Heart left ventricle (tissue), 16 donors: ENCODE results near the gene RYK. TPM values are rescaled to one million over a fixed set of nuclear protein-coding genes. Genes with fewer than 3 reads are reported as not detected.

Experiments
- ATAC-seq, 4 donors: fragments of 200-7000 bp; cut with Tn5 transposase; one replicate each; pipeline ENCODE4 v1.9.1; 2020 to 2022; ENCODE audit warnings: moderate library complexity in 4 of 4, mild to moderate bottlenecking in 3 of 4, moderate number of reproducible peaks in 1 of 4
- DNase-seq, 5 donors: peaks; one replicate each; pipeline ENCODE4 v3.0.0-alpha.2; 2020
- H3K27ac ChIP-seq, 12 donors: fragments of 200-600 bp; sonication (generic) in 4 of 12; one replicate each; pipeline versions ENCODE4 v1.5.0 to v1.8.0; 2016 to 2022; ENCODE audit warnings: mild to moderate bottlenecking in 2 of 12
- H3K27me3 ChIP-seq, 9 donors: fragments of 200-600 bp; sonication (generic) in 2 of 9; one replicate each; pipeline versions ENCODE4 v1.5.1 to v1.8.0; 2016 to 2022; ENCODE audit warnings: mild to moderate bottlenecking in 3 of 9
- H3K36me3 ChIP-seq, 9 donors: fragments of 200-600 bp; sonication (generic) in 2 of 9; one replicate each; pipeline versions ENCODE4 v1.5.0 to v1.8.0; 2018 to 2022; ENCODE audit warnings: mild to moderate bottlenecking in 2 of 9
- H3K4me1 ChIP-seq, 12 donors: fragments of 200-600 bp; sonication (generic) in 4 of 12; one replicate each; pipeline versions ENCODE4 v1.5.0 to v1.8.0; 2016 to 2022; ENCODE audit warnings: mild to moderate bottlenecking in 3 of 12
- H3K4me3 ChIP-seq, 12 donors: fragments of 200-600 bp; sonication (generic) in 4 of 12; one replicate each; pipeline versions ENCODE4 v1.5.0 to v1.8.0; 2017 to 2022; ENCODE audit warnings: mild to moderate bottlenecking in 9 of 12, moderate library complexity in 4 of 12
- H3K9me3 ChIP-seq, 12 donors: fragments of 200-600 bp; sonication (generic) in 4 of 12; one replicate each; pipeline versions ENCODE4 v1.5.0 to v1.8.0; 2016 to 2022; ENCODE audit warnings: mild to moderate bottlenecking in 1 of 12
- POLR2A ChIP-seq, 2 donors: fragments of 450-650 bp; IDR thresholded peaks; one replicate each; pipeline ENCODE4 v1.6.1; 2017; ENCODE audit warnings: antibody characterized with exemption in 2 of 2, mild to moderate bottlenecking in 2 of 2, moderate library complexity in 2 of 2
- WGBS, 4 donors: extraction: QIAGEN DNeasy Blood & Tissue Kit in 2 of 4; methylation state at CpG; one replicate each; pipeline versions ENCODE4 v1.1.5 to v1.1.7; 2013 to 2018; 5-methylcytosine and 5-hydroxymethylcytosine counted together
- intact Hi-C, 10 donors: fragments of 100-400 bp; cut with DNase I; formaldehyde crosslinking; loops; one replicate each; pipeline versions ENCODE4 v1.11.1 to v1.14.2; 2022
- polyA plus RNA-seq, 2 donors: library from polyadenylated mRNA; stranded (reverse); fragments of 200-250 nt; gene quantifications; one replicate each; pipeline ENCODE4 v1.2.3, GENCODE V29; 2013
- total RNA-seq, 9 donors: library from RNA; depleted of rRNA in 2 of 9; stranded (reverse); fragments of >200 nt in 2 of 9; fragmentation: NEBNext Ultra II Directional in 3 of 9; extraction: Animal tissue kit (Norgen Biotek cat#: 25700) in 3 of 9; gene quantifications; one replicate each; pipeline versions ENCODE4 v1.1.0 to v1.2.4, GENCODE V29; 2016 to 2023
- TF ChIP-seq, protein P1 (sequence below), 12 donors: fragments of 200-600 bp; sonication (generic) in 4 of 12; IDR thresholded peaks; one replicate each; pipeline versions ENCODE4 v1.5.0 to v1.8.0; 2018 to 2022; ENCODE audit warnings: antibody characterized with exemption in 12 of 12, mild to moderate bottlenecking in 5 of 12
- donor health status: ischemic (EF 13 %, LVEDD 7.1; RV severe dilation, severe dysfunction).
- donor health status: healthy with polysubstance abuse.
- donor health status: DM: no; HTN: yes; CAD: no.
- donor health status: DM: no; HTN: no; CAD: no.
- donor health status: ischemic (EF 25% LVEDD 6.9; RV normal size, moderate dysfunction).
- donor health status: ischemic (EF 25% LVEDD 5.7; RV mildly dilated, moderate dysfunction).
- donor health status: healthy.
- donor health status: DM: yes; HTN: yes; CAD: no.
- donor health status: ischemic (EF 35%, LVEDD 5.7; RV mildly dilated, moderate dysfunction).
- donor health status: nonischemic (EF 11% LVEDD 7.7; RV severe dilation, severe dysfunction).
- donor health status: DM: yes; HTN: yes; CAD: no.
- donor health status: PGD.
- donor health status: ischemic (EF 29% LVEDD 5.4; RV normal size, mild dysfunction).
- donor health status: nonischemic (EF 23%, LVEDD 6.1; RV moderate dilation, normal function).

RYK gene
- total and polyA plus RNA-seq, 11 donors, result 17.3 to 43.7 (median 37.7) TPM

GRCh38 chr3:134236505-134237170 is 14.0 kb downstream of the RYK start:
- ATAC-seq (peak in 1 of 4 donors; percentile 28), DNase-seq (no peak)
- H3K27ac ChIP-seq, result peak overlapping the region in 6 of 12 donors; percentile 4 to 60 (median 22)
- H3K4me3 ChIP-seq, result no peak overlapping the region
- H3K36me3 ChIP-seq, result no peaks in the 10 kb centered on the region
- no peaks in the 10 kb centered on the region for H3K9me3 ChIP-seq
- WGBS, 4 donors, result 27 to 39% (median 30%) methylated on average over 3 of the region's 3 CpGs
- intact Hi-C loops, result no loop called here
- H3K27me3 ChIP-seq, result no peaks in the 10 kb centered on the region
- no peak for TF ChIP-seq POLR2A (IDR thresholded peaks at IDR 0.05)
- TF ChIP-seq, protein P1, sequence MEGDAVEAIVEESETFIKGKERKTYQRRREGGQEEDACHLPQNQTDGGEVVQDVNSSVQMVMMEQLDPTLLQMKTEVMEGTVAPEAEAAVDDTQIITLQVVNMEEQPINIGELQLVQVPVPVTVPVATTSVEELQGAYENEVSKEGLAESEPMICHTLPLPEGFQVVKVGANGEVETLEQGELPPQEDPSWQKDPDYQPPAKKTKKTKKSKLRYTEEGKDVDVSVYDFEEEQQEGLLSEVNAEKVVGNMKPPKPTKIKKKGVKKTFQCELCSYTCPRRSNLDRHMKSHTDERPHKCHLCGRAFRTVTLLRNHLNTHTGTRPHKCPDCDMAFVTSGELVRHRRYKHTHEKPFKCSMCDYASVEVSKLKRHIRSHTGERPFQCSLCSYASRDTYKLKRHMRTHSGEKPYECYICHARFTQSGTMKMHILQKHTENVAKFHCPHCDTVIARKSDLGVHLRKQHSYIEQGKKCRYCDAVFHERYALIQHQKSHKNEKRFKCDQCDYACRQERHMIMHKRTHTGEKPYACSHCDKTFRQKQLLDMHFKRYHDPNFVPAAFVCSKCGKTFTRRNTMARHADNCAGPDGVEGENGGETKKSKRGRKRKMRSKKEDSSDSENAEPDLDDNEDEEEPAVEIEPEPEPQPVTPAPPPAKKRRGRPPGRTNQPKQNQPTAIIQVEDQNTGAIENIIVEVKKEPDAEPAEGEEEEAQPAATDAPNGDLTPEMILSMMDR (IDR thresholded peaks at IDR 0.05), result no peak
- peaks cover 0 to 79% (median 64%) of the 10 kb centered on the region in 12 donors for H3K4me1 ChIP-seq

- DNase-seq (no peak), ATAC-seq (peak in 3 of 4 donors; percentile 22 to 34 (median 25))
- Histone ChIP-seq H3K27me3 (no peaks in the 10 kb centered on the region), H3K4me1 (peaks cover 0 to 89% (median 68%) of the 10 kb centered on the region in 12 donors), H3K4me3 (no peak overlapping the region), H3K36me3 (no peaks in the 10 kb centered on the region), H3K9me3 (no peaks in the 10 kb centered on the region), H3K27ac (peak overlapping the region in 3 of 12 donors; percentile 21 to 60 (median 24))
- 85 to 90% (median 87%) methylated on average over 3 of the region's 3 CpGs for WGBS, 4 donors
- TF ChIP-seq, protein P1 (IDR thresholded peaks at IDR 0.05), result no peak
- no peak for TF ChIP-seq POLR2A (IDR thresholded peaks at IDR 0.05)
- intact Hi-C loops, result no loop called here
These were observed 15.0 kb downstream of the RYK start for GRCh38 chr3:134235577-134236076.

- TF ChIP-seq, protein P1 (IDR thresholded peaks at IDR 0.05), result no peak
- TF ChIP-seq POLR2A (IDR thresholded peaks at IDR 0.05), result no peak
- Histone ChIP-seq H3K9me3 (no peaks in the 10 kb centered on the region), H3K27me3 (no peaks in the 10 kb centered on the region), H3K36me3 (no peaks in the 10 kb centered on the region), H3K4me1 (peaks cover 0 to 76% (median 53%) of the 10 kb centered on the region in 12 donors), H3K27ac (no peak overlapping the region), H3K4me3 (no peak overlapping the region)
- intact Hi-C loops, result no loop called here
- DNase-seq (no peak), ATAC-seq (no peak)
These were observed 17.7 kb downstream of the RYK start for GRCh38 chr3:134232951-134233350.

- no peak overlapping the region for H3K27ac ChIP-seq
- TF ChIP-seq, protein P1 (IDR thresholded peaks at IDR 0.05), result no peak
- TF ChIP-seq POLR2A (IDR thresholded peaks at IDR 0.05), result no peak
These were observed 18.5 kb downstream of the RYK start for GRCh38 chr3:134232151-134232550.

More at GRCh38 chr3:134232151-134232550, 18.5 kb downstream of the RYK start:
- no peaks in the 10 kb centered on the region for H3K36me3 ChIP-seq
- H3K27me3 ChIP-seq, result no peaks in the 10 kb centered on the region
- H3K4me1 ChIP-seq, result peaks cover 0 to 68% (median 47%) of the 10 kb centered on the region in 12 donors
- DNase-seq (no peak), ATAC-seq (peak in 1 of 4 donors; percentile 43)
- intact Hi-C loops, result no loop called here
- no peak overlapping the region for H3K4me3 ChIP-seq
- no peaks in the 10 kb centered on the region for H3K9me3 ChIP-seq
